GM23338 (cell line): ENCODE data around the gene SLC8A1. TPM values are rescaled to one million over a fixed set of nuclear protein-coding genes. Genes with fewer than 3 reads are reported as not detected.

Experiments
- ATAC-seq: fragments of 200-7000 bp; cut with Tn5 transposase; 3 replicates; pipeline ENCODE4 v1.9.1; 2020
- DNase-seq: peaks from one replicate; pipeline ENCODE4 v3.0.0-alpha.2; 2015; ENCODE audit warnings: low spot score
- H2AFZ ChIP-seq: fragments of 200-600 bp; sonication (generic); 2 replicates; pipeline ENCODE4 v1.8.0; 2016; ENCODE audit warnings: antibody characterized with exemption, mild to moderate bottlenecking, moderate library complexity
- H3F3A ChIP-seq: fragments of 200-600 bp; sonication (generic); replicated peaks from 2 replicates; pipeline ENCODE4 v1.8.0; 2017; ENCODE audit warnings: antibody characterized with exemption, mixed run types, low read depth
- H3K27ac ChIP-seq: fragments of 200-600 bp; sonication (generic); 2 replicates; pipeline ENCODE4 v1.6.1; 2016; ENCODE audit warnings: low read depth
- H3K27me3 ChIP-seq: fragments of 200-600 bp; sonication (generic); 2 replicates; pipeline ENCODE4 v1.8.0; 2016; ENCODE audit warnings: mild to moderate bottlenecking, mixed run types, moderate library complexity; ENCODE audit not compliant: insufficient read depth
- H3K36me3 ChIP-seq: fragments of 200-600 bp; sonication (generic); 2 replicates; pipeline ENCODE4 v1.8.0; 2016; ENCODE audit warnings: mild to moderate bottlenecking; ENCODE audit not compliant: insufficient read depth
- H3K4me1 ChIP-seq: fragments of 200-600 bp; sonication (generic); 2 replicates; pipeline ENCODE4 v1.8.0; 2016; ENCODE audit warnings: mild to moderate bottlenecking, moderate library complexity; ENCODE audit not compliant: insufficient read depth
- H3K4me2 ChIP-seq: fragments of 200-600 bp; sonication (generic); 2 replicates; pipeline ENCODE4 v1.7.1; 2017; ENCODE audit warnings: mixed run types
- H3K4me3 ChIP-seq: fragments of 200-600 bp; sonication (generic); 2 replicates; pipeline ENCODE4 v1.6.1; 2016; ENCODE audit warnings: mixed run types
- H3K79me2 ChIP-seq: fragments of 200-600 bp; sonication (generic); replicated peaks from 2 replicates; pipeline ENCODE4 v1.8.0; 2017; ENCODE audit warnings: mild to moderate bottlenecking; ENCODE audit not compliant: insufficient read depth
- H3K9me2 ChIP-seq: fragments of 200-600 bp; sonication (generic); 2 replicates; pipeline ENCODE4 v1.8.0; 2017; ENCODE audit not compliant: insufficient read depth
- H4K20me1 ChIP-seq: fragments of 200-600 bp; sonication (generic); replicated peaks from 2 replicates; pipeline ENCODE4 v1.8.0; 2017; ENCODE audit warnings: mild to moderate bottlenecking; ENCODE audit not compliant: insufficient read depth
- H3K27ac Mint-ChIP-seq: 2 replicates; pipeline ENCODE4 v1.8.0; 2020; ENCODE audit warnings: inconsistent platforms, mild to moderate bottlenecking, moderate library complexity, mixed read lengths
- H3K27me3 Mint-ChIP-seq: 3 replicates; pipeline ENCODE4 v1.8.0; 2022; ENCODE audit warnings: low read depth, mild to moderate bottlenecking, moderate library complexity, mixed read lengths, inconsistent platforms; ENCODE audit not compliant: insufficient read depth, poor library complexity
- H3K36me3 Mint-ChIP-seq: 3 replicates; pipeline ENCODE4 v1.8.0; 2021; ENCODE audit warnings: low read depth, mild to moderate bottlenecking, inconsistent platforms, moderate library complexity, mixed read lengths
- H3K4me1 Mint-ChIP-seq: 3 replicates; pipeline ENCODE4 v1.8.0; 2020; ENCODE audit warnings: mild to moderate bottlenecking, inconsistent platforms, mixed read lengths
- H3K4me3 Mint-ChIP-seq: 3 replicates; pipeline ENCODE4 v1.8.0; 2021; ENCODE audit warnings: moderate library complexity, mild to moderate bottlenecking, inconsistent platforms, mixed read lengths
- H3K9me3 Mint-ChIP-seq: 3 replicates; pipeline ENCODE4 v1.8.0; 2020; ENCODE audit warnings: moderate library complexity, mild to moderate bottlenecking, inconsistent platforms, mixed read lengths
- CREB1 ChIP-seq: fragments of 250-450 bp; sonication (Bioruptor Pico); IDR thresholded peaks from 2 replicates; pipeline ENCODE4 v1.5.0; 2020; ENCODE audit warnings: low read depth, mild to moderate bottlenecking, moderate library complexity
- CTCF ChIP-seq, 2 experiments: fragments of 200-600 bp in 1 of 2; sonication (generic) in 1 of 2; conservative IDR thresholded peaks; 2 replicates each; pipeline versions ENCODE4 v1.5.1 to v1.6.1; 2016 to 2017; ENCODE audit warnings: antibody characterized with exemption in 2 of 2, low read depth in 2 of 2, mild to moderate bottlenecking in 2 of 2, moderate library complexity in 1 of 2
- ETS1 ChIP-seq: IDR thresholded peaks from 2 replicates; pipeline ENCODE4 v1.6.1; 2016; ENCODE audit warnings: antibody characterized with exemption
- EZH2 ChIP-seq: fragments of 200-600 bp; sonication (generic); IDR thresholded peaks from one replicate; pipeline ENCODE4 v1.8.0; 2017; ENCODE audit warnings: antibody characterized with exemption, mild to moderate bottlenecking, low read depth; ENCODE audit not compliant: unreplicated experiment
- EZH2phosphoT487 ChIP-seq: fragments of 200-600 bp; sonication (generic); IDR thresholded peaks from one replicate; pipeline ENCODE4 v1.8.1; 2018; ENCODE audit warnings: antibody characterized with exemption; ENCODE audit not compliant: unreplicated experiment
- JUNB ChIP-seq: IDR thresholded peaks from one replicate; pipeline ENCODE4 v1.6.1; 2016; ENCODE audit warnings: antibody characterized with exemption; ENCODE audit not compliant: unreplicated experiment
- NANOG ChIP-seq: IDR thresholded peaks from 2 replicates; pipeline ENCODE4 v1.6.1; 2016; ENCODE audit warnings: antibody characterized with exemption, borderline replicate concordance
- POLR2AphosphoS5 ChIP-seq: IDR thresholded peaks from 2 replicates; pipeline ENCODE4 v1.6.1; 2016; ENCODE audit warnings: antibody characterized with exemption, low read depth
- REST ChIP-seq: IDR thresholded peaks from one replicate; pipeline ENCODE4 v1.6.1; 2018; ENCODE audit warnings: antibody characterized with exemption; ENCODE audit not compliant: unreplicated experiment
- STAT1 ChIP-seq: IDR thresholded peaks from one replicate; pipeline ENCODE4 v1.6.1; 2016; ENCODE audit warnings: antibody characterized with exemption; ENCODE audit not compliant: unreplicated experiment
- ZNF114 ChIP-seq: fragments of 250-450 bp; sonication (Bioruptor Pico); IDR thresholded peaks from 2 replicates; pipeline ENCODE4 v1.5.0; 2020; ENCODE audit warnings: mild to moderate bottlenecking, moderate library complexity
- ZNF331 ChIP-seq: fragments of 250-450 bp; sonication (Bioruptor Pico); IDR thresholded peaks from 2 replicates; pipeline ENCODE4 v1.5.0; 2020; ENCODE audit warnings: low read depth, mild to moderate bottlenecking, moderate library complexity
- ZNF462 ChIP-seq: fragments of 250-450 bp; sonication (Bioruptor Pico); IDR thresholded peaks from 2 replicates; pipeline ENCODE4 v1.5.0; 2020; ENCODE audit warnings: mild to moderate bottlenecking, moderate library complexity
- polyA plus RNA-seq: library from polyadenylated mRNA; unstranded; fragments of >200 nt; fragmentation: Nextera tagmentation; extraction: Ambion mirVana; gene quantifications from 2 replicates; pipeline ENCODE4 v1.2.1, GENCODE V29; 2016
- total RNA-seq: library from RNA; depleted of rRNA; stranded (reverse); fragments of >200 nt; shearing (Covaris generic); gene quantifications from 2 replicates; pipeline ENCODE4 v1.2.3, GENCODE V29; 2014

SLC8A1 gene
- total and polyA plus RNA-seq, 2 experiments from 2014 or later, result 2.5 to 3.3 TPM

GRCh38 chr2:40127890-40128557 lies 323.9 kb downstream of the SLC8A1 start:
- no peak for DNase-seq
- no peaks in the 10 kb centered on the region for H3K9me3 Mint-ChIP-seq
- H3K4me1 ChIP-seq, result no peaks in the 10 kb centered on the region

More at GRCh38 chr2:40127890-40128557, 323.9 kb downstream of the SLC8A1 start:
- no peaks in the 10 kb centered on the region for H3F3A ChIP-seq
- no peaks in the 10 kb centered on the region for H3K4me1 Mint-ChIP-seq
- no peaks in the 10 kb centered on the region for H3K27me3 ChIP-seq
- H3K4me3 Mint-ChIP-seq, result no peak overlapping the region
- no peak overlapping the region for H3K27ac ChIP-seq
- no peaks in the 10 kb centered on the region for H3K27me3 Mint-ChIP-seq
- H3K4me2 ChIP-seq, result no peak overlapping the region
- 0 out of 2 replicates have a peak, but pooled peaks cover 6% of the 10 kb centered on the region for H3K9me2 ChIP-seq
- no peaks in the 10 kb centered on the region for H4K20me1 ChIP-seq
- H3K27ac Mint-ChIP-seq, result no peak overlapping the region
- no peaks in the 10 kb centered on the region for H3K79me2 ChIP-seq
- no peak overlapping the region for H2AFZ ChIP-seq
- TF ChIP-seq REST (no peak), EZH2phosphoT487 (no peak), NANOG (no peak), CREB1 (CRISPR knock-in tag) (no peak), ZNF331 (CRISPR knock-in tag) (no peak), JUNB (no peak), POLR2AphosphoS5 (no peak), ETS1 (no peak), STAT1 (no peak), CTCF (conservative IDR thresholded peaks at IDR 0.05; ENCODE audit: low read depth in 2 of 2) (no peak), EZH2 (no peak), ZNF462 (CRISPR knock-in tag) (no peak), ZNF114 (no peak)
- H3K36me3 Mint-ChIP-seq, result no peaks in the 10 kb centered on the region
- no peak for ATAC-seq
- no peaks in the 10 kb centered on the region for H3K36me3 ChIP-seq
- H3K4me3 ChIP-seq, result no peak overlapping the region
